K562 (cell line): Measurements from ENCODE around the gene SOCS3. TPM values are rescaled to one million over a fixed set of nuclear protein-coding genes. Genes with fewer than 3 reads are reported as not detected.

Experiments
- COPS2 ChIP-seq: fragments of 450-650 bp; conservative IDR thresholded peaks from 2 replicates; pipeline ENCODE4 v1.6.1; 2016; ENCODE audit warnings: mild to moderate bottlenecking, moderate library complexity
- PTTG1 ChIP-seq: fragments of 450-650 bp; IDR thresholded peaks from 2 replicates; pipeline ENCODE4 v1.6.1; 2016; ENCODE audit warnings: low read depth, mild to moderate bottlenecking, missing genetic modification characterization, missing compliant biosample characterization
- YBX1 ChIP-seq: fragments of 450-650 bp; IDR thresholded peaks from 2 replicates; pipeline ENCODE4 v1.7.1; 2016; ENCODE audit warnings: mild to moderate bottlenecking
- ZBTB49 ChIP-seq: sonication (generic); formaldehyde crosslinking; IDR thresholded peaks from 2 replicates; pipeline ENCODE4 v1.8.0; 2022; ENCODE audit warnings: missing genetic modification reagents, mild to moderate bottlenecking, borderline replicate concordance
- ZC3H11A ChIP-seq: IDR thresholded peaks from 2 replicates; pipeline ENCODE4 v1.6.1; 2012; ENCODE audit warnings: low read depth, low read length, improper control_type of control experiment
- polyA plus RNA-seq, 8 experiments: library from polyadenylated mRNA; depleted of rRNA in 4 of 8; stranded (reverse) in 5 of 8; unstranded in 3 of 8; fragments of >200 nt; fragmentation: Nextera tagmentation in 2 of 8; fragmentation: Illumina TruSeq in 1 of 8; extraction: Ambion mirVana in 2 of 8; extraction: Trizol in 1 of 8; gene quantifications; 2 replicates each; pipeline versions ENCODE4 v1.2.1 to v1.2.3, GENCODE V29; 2011 to 2014; ENCODE audit warnings: inconsistent platforms in 1 of 8, missing spikeins in 1 of 8
- total RNA-seq, 7 experiments: library from RNA; depleted of rRNA in 6 of 7; stranded (reverse); fragments of >200 nt in 6 of 7; fragmentation: Illumina TruSeq in 2 of 7; extraction: Trizol in 2 of 7; gene quantifications; 2 replicates each; pipeline versions ENCODE4 v1.2.1 to v1.2.3, GENCODE V29; 2011 to 2021; ENCODE audit warnings: low replicate concordance in 1 of 7
- TF ChIP-seq, protein P1 (sequence below): fragments of 450-650 bp; IDR thresholded peaks from 2 replicates; pipeline ENCODE4 v1.6.1; 2016; ENCODE audit warnings: mild to moderate bottlenecking, moderate library complexity
- TF ChIP-seq, protein P2 (sequence below), 2 experiments: fragments of 450-650 bp; IDR thresholded peaks; 2 replicates each; pipeline ENCODE4 v1.6.1; 2016
- TF ChIP-seq, protein P3 (sequence below): fragments of 450-650 bp; formaldehyde crosslinking; IDR thresholded peaks from 2 replicates; pipeline ENCODE4 v1.4.0; 2022; ENCODE audit warnings: missing genetic modification characterization

SOCS3 gene
- total and polyA plus RNA-seq, 9 of the 15 experiments (the other 6 are each of a cell fraction or from before 2014, with no cell fraction given): 0.56 to 38.9 (median 13.7) TPM

GRCh38 chr17:78315355-78316114 lies 44.3 kb downstream of the SOCS3 start (continued):
- TF ChIP-seq, protein P1, sequence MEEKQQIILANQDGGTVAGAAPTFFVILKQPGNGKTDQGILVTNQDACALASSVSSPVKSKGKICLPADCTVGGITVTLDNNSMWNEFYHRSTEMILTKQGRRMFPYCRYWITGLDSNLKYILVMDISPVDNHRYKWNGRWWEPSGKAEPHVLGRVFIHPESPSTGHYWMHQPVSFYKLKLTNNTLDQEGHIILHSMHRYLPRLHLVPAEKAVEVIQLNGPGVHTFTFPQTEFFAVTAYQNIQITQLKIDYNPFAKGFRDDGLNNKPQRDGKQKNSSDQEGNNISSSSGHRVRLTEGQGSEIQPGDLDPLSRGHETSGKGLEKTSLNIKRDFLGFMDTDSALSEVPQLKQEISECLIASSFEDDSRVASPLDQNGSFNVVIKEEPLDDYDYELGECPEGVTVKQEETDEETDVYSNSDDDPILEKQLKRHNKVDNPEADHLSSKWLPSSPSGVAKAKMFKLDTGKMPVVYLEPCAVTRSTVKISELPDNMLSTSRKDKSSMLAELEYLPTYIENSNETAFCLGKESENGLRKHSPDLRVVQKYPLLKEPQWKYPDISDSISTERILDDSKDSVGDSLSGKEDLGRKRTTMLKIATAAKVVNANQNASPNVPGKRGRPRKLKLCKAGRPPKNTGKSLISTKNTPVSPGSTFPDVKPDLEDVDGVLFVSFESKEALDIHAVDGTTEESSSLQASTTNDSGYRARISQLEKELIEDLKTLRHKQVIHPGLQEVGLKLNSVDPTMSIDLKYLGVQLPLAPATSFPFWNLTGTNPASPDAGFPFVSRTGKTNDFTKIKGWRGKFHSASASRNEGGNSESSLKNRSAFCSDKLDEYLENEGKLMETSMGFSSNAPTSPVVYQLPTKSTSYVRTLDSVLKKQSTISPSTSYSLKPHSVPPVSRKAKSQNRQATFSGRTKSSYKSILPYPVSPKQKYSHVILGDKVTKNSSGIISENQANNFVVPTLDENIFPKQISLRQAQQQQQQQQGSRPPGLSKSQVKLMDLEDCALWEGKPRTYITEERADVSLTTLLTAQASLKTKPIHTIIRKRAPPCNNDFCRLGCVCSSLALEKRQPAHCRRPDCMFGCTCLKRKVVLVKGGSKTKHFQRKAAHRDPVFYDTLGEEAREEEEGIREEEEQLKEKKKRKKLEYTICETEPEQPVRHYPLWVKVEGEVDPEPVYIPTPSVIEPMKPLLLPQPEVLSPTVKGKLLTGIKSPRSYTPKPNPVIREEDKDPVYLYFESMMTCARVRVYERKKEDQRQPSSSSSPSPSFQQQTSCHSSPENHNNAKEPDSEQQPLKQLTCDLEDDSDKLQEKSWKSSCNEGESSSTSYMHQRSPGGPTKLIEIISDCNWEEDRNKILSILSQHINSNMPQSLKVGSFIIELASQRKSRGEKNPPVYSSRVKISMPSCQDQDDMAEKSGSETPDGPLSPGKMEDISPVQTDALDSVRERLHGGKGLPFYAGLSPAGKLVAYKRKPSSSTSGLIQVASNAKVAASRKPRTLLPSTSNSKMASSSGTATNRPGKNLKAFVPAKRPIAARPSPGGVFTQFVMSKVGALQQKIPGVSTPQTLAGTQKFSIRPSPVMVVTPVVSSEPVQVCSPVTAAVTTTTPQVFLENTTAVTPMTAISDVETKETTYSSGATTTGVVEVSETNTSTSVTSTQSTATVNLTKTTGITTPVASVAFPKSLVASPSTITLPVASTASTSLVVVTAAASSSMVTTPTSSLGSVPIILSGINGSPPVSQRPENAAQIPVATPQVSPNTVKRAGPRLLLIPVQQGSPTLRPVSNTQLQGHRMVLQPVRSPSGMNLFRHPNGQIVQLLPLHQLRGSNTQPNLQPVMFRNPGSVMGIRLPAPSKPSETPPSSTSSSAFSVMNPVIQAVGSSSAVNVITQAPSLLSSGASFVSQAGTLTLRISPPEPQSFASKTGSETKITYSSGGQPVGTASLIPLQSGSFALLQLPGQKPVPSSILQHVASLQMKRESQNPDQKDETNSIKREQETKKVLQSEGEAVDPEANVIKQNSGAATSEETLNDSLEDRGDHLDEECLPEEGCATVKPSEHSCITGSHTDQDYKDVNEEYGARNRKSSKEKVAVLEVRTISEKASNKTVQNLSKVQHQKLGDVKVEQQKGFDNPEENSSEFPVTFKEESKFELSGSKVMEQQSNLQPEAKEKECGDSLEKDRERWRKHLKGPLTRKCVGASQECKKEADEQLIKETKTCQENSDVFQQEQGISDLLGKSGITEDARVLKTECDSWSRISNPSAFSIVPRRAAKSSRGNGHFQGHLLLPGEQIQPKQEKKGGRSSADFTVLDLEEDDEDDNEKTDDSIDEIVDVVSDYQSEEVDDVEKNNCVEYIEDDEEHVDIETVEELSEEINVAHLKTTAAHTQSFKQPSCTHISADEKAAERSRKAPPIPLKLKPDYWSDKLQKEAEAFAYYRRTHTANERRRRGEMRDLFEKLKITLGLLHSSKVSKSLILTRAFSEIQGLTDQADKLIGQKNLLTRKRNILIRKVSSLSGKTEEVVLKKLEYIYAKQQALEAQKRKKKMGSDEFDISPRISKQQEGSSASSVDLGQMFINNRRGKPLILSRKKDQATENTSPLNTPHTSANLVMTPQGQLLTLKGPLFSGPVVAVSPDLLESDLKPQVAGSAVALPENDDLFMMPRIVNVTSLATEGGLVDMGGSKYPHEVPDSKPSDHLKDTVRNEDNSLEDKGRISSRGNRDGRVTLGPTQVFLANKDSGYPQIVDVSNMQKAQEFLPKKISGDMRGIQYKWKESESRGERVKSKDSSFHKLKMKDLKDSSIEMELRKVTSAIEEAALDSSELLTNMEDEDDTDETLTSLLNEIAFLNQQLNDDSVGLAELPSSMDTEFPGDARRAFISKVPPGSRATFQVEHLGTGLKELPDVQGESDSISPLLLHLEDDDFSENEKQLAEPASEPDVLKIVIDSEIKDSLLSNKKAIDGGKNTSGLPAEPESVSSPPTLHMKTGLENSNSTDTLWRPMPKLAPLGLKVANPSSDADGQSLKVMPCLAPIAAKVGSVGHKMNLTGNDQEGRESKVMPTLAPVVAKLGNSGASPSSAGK: peak; percentile 77
- TF ChIP-seq, protein P2, sequence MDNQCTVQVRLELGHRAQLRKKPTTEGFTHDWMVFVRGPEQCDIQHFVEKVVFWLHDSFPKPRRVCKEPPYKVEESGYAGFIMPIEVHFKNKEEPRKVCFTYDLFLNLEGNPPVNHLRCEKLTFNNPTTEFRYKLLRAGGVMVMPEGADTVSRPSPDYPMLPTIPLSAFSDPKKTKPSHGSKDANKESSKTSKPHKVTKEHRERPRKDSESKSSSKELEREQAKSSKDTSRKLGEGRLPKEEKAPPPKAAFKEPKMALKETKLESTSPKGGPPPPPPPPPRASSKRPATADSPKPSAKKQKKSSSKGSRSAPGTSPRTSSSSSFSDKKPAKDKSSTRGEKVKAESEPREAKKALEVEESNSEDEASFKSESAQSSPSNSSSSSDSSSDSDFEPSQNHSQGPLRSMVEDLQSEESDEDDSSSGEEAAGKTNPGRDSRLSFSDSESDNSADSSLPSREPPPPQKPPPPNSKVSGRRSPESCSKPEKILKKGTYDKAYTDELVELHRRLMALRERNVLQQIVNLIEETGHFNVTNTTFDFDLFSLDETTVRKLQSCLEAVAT (IDR thresholded peaks at IDR 0.05): peak; percentile 63 to 66; a peak in 1 of 4 replicates
- TF ChIP-seq COPS2 (no peak), ZC3H11A (no peak), ZBTB49 (CRISPR knock-in tag) (no peak), YBX1 (no peak), PTTG1 (tag) (no peak)
- TF ChIP-seq, protein P3, sequence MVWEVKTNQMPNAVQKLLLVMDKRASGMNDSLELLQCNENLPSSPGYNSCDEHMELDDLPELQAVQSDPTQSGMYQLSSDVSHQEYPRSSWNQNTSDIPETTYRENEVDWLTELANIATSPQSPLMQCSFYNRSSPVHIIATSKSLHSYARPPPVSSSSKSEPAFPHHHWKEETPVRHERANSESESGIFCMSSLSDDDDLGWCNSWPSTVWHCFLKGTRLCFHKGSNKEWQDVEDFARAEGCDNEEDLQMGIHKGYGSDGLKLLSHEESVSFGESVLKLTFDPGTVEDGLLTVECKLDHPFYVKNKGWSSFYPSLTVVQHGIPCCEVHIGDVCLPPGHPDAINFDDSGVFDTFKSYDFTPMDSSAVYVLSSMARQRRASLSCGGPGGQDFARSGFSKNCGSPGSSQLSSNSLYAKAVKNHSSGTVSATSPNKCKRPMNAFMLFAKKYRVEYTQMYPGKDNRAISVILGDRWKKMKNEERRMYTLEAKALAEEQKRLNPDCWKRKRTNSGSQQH (CRISPR knock-in tag): peak; percentile 82; the same call in 1 of the 2 replicates
